ENCODE results near the gene RAD54L. TPM values are rescaled to one million over a fixed set of nuclear protein-coding genes. Genes with fewer than 3 reads are reported as not detected.
"Not testable (repeated sequence)": the region's sequence is repeated elsewhere in the genome, so short reads cannot be mapped to it uniquely, and the experiment has no call there.

Gene RAD54L
- total RNA-seq, 2 experiments from 2014 or later: 83.9 to 88.0 TPM

DNA sequence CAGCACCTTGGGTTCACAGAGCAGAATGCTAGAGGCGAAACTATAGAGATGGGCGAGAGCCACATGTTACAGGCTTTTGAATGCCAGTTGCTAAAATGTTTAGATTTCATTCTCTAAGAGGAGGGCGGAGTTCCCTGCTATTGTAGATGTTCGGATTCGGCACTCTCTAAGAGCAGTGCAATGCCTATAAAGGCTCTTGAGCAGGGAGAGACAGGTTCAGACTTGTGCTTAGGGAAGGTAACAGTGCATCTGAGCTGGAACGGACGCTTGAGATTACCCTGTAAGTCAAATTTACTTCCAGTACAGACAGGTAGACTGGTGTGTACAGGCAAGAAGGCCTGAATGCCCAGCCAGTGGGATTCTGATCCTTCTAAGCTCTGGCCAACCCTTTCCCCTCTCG, 29.1 kb upstream of the RAD54L start:
- H3K27ac Mint-ChIP-seq: no peak overlapping the region
- DNase-seq: no peak
- H3K36me3 Mint-ChIP-seq (ENCODE audit: low read depth): no peaks in the 10 kb centered on the region
- H3K27me3 Mint-ChIP-seq (ENCODE audit: low read depth): no peaks in the 10 kb centered on the region
- no peaks in the 10 kb centered on the region for H3K9me3 Mint-ChIP-seq
- H3K4me1 Mint-ChIP-seq (ENCODE audit: low read depth): no peaks in the 10 kb centered on the region
- intact Hi-C loops (cut with micrococcal nuclease): no loop called here
- no peak overlapping the region for H3K4me3 Mint-ChIP-seq
- CTCF ChIA-PET: interaction anchor here (1.0 kb wide), 1 partner anchor 181 kb away, joined by 3 read pairs; no protein-coding TSS in a partner anchor

DNA sequence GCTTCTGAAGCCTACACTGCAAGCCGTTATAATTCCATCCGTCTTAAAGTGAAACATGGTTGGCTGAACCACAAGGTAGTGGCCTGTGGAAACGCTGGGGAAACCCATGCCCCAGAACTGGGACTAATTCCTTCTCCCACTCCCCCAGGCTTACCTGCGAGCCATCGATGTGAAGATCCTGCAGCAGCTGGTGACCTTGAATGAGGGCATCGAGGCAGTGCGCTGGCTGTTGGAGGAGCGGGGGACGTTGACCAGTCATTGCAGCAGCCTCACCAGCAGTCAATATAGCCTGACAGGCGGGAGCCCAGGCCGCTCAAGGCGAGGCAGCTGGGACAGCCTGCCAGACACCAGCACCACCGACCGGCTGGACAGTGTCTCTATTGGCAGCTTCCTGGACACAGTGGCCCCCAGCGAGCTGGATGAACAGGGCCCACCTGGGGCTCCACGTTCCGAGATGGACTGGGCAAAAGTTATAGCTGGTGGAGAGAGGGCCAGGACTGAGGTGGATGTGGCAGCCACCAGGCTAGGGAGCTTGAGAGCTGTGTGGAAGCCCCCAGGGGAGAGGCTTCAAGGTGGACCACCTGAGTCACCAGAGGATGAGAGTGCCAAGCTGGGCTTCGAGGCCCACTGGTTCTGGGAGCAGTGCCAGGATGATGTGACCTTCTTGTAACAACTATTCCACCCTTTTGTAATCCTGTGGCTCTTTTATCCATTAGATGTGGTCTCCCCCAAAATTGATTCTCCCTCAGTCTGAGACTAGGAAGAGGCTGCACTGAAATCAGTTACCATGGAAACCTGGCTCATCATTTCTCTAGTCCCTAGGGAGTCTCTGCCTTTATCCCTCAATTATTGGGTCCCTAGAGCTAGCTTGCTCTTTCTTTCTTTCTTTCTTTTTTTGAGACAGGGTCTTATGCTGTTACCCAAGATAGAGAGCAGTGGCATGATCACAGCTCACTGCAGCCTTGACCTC, 27.7 kb upstream of the RAD54L start:
- Mint-ChIP-seq H3K27me3 (ENCODE audit: low read depth) (no peaks in the 10 kb centered on the region), H3K9me3 (no peaks in the 10 kb centered on the region), H3K4me3 (no peak overlapping the region), H3K36me3 (ENCODE audit: low read depth) (no peaks in the 10 kb centered on the region), H3K27ac (no peak overlapping the region), H3K4me1 (ENCODE audit: low read depth) (peaks cover 2% of the 10 kb centered on the region)
- CTCF ChIA-PET: interaction anchor here (0.6 to 0.9 kb wide), 5 partner anchors 26 to 324 kb away, joined by 3 to 6 read pairs (median 3); partner anchors contain the start of gene RAD54L
- no peak for DNase-seq
- intact Hi-C loops (cut with micrococcal nuclease): no loop called here

DNA sequence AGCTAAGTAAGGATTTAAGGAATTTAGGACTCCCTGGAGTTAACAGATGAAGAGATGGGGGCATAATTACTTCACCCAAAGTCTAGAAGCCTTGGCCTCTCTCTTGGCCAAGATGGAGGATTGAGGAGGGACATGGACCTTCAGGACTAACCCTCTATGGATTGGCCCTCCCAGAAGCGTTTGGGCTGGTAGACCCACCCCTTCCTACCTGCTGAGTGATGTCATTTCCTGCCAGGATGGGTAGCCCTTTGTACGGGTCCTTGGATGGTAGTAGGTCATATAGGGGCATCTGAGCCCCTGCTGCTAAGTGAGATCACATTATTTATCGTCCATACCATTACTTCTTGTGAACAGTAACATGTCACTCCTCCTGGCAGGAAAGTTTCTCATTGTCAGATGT, 26.8 kb upstream of the RAD54L start:
- intact Hi-C loops (cut with micrococcal nuclease): no loop called here
- CTCF ChIA-PET: no interaction called here
- Mint-ChIP-seq H3K4me1 (ENCODE audit: low read depth) (peaks cover 2% of the 10 kb centered on the region), H3K9me3 (no peaks in the 10 kb centered on the region), H3K36me3 (ENCODE audit: low read depth) (no peaks in the 10 kb centered on the region), H3K4me3 (no peak overlapping the region), H3K27me3 (ENCODE audit: low read depth) (no peaks in the 10 kb centered on the region), H3K27ac (no peak overlapping the region)
- no peak for DNase-seq

DNA sequence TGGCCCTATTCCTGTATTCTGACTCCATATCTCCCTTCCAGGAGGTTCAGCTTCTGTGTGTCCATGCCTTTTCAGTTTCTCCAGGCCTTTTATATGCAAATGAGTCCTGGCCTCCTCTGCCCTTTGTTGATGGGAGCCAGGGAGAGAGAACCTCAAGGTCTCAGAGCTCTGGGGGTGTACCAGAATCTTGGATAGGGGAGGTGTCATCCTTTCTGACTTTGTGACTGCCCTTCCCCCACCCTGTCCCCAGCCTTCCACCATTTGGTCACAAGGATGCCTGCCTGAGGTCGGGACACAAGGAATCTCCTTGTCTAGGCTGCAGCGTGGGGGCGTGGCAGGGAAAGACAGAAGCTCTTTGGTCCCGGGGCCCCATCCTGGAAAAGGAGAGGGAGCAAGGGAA, 25.8 kb upstream of the RAD54L start:
- no peaks in the 10 kb centered on the region for H3K9me3 Mint-ChIP-seq
- H3K36me3 Mint-ChIP-seq (ENCODE audit: low read depth): no peaks in the 10 kb centered on the region
- CTCF ChIA-PET: interaction anchor here (0.7 to 1.5 kb wide), 4 partner anchors 22 to 185 kb away, joined by 3 to 6 read pairs (median 4); no protein-coding TSS in a partner anchor
- H3K4me3 Mint-ChIP-seq: no peak overlapping the region
- no peak overlapping the region for H3K27ac Mint-ChIP-seq
- H3K4me1 Mint-ChIP-seq (ENCODE audit: low read depth): peaks cover 2% of the 10 kb centered on the region
- intact Hi-C loops (cut with micrococcal nuclease): no loop called here
- DNase-seq: no peak
- no peaks in the 10 kb centered on the region for H3K27me3 Mint-ChIP-seq (ENCODE audit: low read depth)

DNA sequence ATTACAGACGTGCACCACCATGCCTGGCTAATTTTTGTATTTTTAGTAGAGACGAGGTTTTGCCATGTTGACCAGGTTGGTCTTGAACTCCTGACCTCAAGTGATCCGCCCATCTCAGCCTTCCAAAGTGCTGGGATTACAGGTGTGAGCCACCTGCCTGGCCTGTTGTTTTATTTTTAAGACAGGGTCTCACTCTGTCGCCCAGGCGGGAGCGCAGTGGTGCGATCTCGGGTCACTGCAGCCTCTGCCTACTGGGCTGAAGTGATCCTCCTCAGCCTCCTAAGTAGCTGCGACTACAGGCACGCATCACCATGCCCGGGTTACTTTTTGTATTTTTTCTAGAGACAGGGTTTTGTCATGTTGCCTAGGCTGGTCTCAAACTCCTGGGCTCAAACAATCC, 24.5 kb upstream of the RAD54L start:
- not testable (repeated sequence) for H3K4me1 Mint-ChIP-seq (ENCODE audit: low read depth); H3K27me3 Mint-ChIP-seq (ENCODE audit: low read depth); DNase-seq; H3K27ac Mint-ChIP-seq; H3K36me3 Mint-ChIP-seq (ENCODE audit: low read depth); H3K9me3 Mint-ChIP-seq; H3K4me3 Mint-ChIP-seq
- intact Hi-C loops (cut with micrococcal nuclease): loop anchor here (1.0 kb wide), 4 partner anchors 24 to 186 kb away; no protein-coding TSS in a partner anchor
- CTCF ChIA-PET: interaction anchor here (0.6 to 2.1 kb wide), 29 partner anchors 9 to 784 kb away, joined by 3 to 21 read pairs (median 5); partner anchors contain the start of gene POMGNT1

DNA sequence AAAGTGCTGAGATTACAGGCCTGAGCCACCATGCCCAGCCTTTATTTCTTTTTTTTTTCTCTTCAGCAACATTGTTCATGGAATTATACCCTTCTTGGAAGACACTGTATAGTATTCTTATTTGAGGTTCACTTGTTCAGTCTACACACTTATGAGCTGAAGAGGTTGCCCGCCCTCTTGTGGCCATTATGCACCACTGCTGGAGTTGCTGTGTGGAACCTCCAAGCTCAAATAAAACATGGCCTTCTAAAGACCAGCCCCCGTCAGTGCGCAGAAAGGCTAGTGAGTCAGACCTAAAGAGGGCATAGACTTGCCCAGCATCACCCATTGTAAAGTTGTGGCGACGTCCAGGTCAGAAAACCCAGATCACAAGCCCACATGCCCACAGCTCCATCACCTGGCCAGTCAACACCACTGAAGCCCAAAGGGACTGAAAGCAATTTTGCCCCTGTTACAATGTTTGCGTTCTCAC, 24.1 kb upstream of the RAD54L start:
- Mint-ChIP-seq H3K27ac (no peak overlapping the region), H3K4me1 (ENCODE audit: low read depth) (peaks cover 2% of the 10 kb centered on the region)
- CTCF ChIA-PET: interaction anchor here (0.6 to 2.1 kb wide), 46 partner anchors 8 to 785 kb away, joined by 3 to 21 read pairs (median 4); partner anchors contain the start of gene POMGNT1

DNA sequence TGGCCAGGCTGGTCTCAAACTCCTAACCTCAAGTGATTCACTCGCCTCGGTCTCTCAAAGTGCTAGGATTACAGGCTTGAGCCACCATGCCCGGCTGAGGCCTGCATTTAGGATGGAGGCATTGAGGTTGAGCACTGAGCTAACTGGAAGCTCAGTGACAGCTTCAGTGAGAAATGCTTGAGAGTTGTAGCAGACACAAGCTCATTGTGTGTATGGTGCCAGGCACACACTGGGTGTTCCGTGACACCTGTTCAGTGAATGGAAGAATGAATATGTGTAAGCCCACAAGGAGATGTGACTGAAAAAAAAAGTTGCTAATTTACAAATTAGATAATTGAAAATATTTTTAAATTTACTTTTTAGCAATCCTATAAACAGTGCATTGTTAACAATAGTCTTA, 22.6 kb upstream of the RAD54L start:
- Mint-ChIP-seq H3K4me1 (ENCODE audit: low read depth) (peaks cover 2% of the 10 kb centered on the region), H3K27me3 (ENCODE audit: low read depth) (no peaks in the 10 kb centered on the region), H3K36me3 (ENCODE audit: low read depth) (no peaks in the 10 kb centered on the region), H3K27ac (no peak overlapping the region), H3K9me3 (no peaks in the 10 kb centered on the region), H3K4me3 (no peak overlapping the region)
- CTCF ChIA-PET: interaction anchor here (0.6 to 2.0 kb wide), 10 partner anchors 10 to 189 kb away, joined by 3 to 18 read pairs (median 4); partner anchors contain the start of gene PIK3R3
- intact Hi-C loops (cut with micrococcal nuclease): no loop called here
- DNase-seq: no peak

More for the DNA sequence above, 24.1 kb upstream of the RAD54L start:
- intact Hi-C loops (cut with micrococcal nuclease): loop anchor here (1.0 kb wide), 4 partner anchors 24 to 186 kb away; no protein-coding TSS in a partner anchor
- no peak overlapping the region for H3K4me3 Mint-ChIP-seq
- no peaks in the 10 kb centered on the region for H3K27me3 Mint-ChIP-seq (ENCODE audit: low read depth)
- no peaks in the 10 kb centered on the region for H3K9me3 Mint-ChIP-seq
- DNase-seq: peak; percentile 80
- no peaks in the 10 kb centered on the region for H3K36me3 Mint-ChIP-seq (ENCODE audit: low read depth)

DNA sequence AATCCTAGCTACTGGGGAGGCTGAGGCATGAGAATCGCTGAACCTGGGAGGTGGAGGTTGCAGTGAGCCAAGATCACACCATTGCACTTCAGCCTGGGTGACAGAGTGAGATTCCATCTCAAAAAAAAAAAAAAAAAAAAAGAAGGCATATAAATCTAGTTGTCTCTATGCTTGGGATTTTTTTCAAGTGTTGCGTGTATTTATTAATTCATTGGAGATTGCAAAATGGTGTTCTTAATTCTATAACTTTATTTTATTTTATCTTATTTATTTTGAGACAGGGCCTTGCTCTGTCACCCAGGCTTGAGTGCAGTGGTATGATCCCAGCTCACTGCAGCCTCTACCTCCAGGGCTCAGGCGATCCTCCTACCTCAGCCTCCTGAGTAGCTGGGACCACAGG, 16.3 kb upstream of the RAD54L start:
- H3K4me1 Mint-ChIP-seq (ENCODE audit: low read depth); H3K9me3 Mint-ChIP-seq; intact Hi-C loops (cut with micrococcal nuclease); H3K36me3 Mint-ChIP-seq (ENCODE audit: low read depth); H3K4me3 Mint-ChIP-seq; H3K27me3 Mint-ChIP-seq (ENCODE audit: low read depth); H3K27ac Mint-ChIP-seq; DNase-seq: not testable (repeated sequence)
- CTCF ChIA-PET: interaction anchor here (0.6 to 4.2 kb wide), 3 partner anchors 8 to 23 kb away, joined by 3 to 31 read pairs (median 8); no protein-coding TSS in a partner anchor

DNA sequence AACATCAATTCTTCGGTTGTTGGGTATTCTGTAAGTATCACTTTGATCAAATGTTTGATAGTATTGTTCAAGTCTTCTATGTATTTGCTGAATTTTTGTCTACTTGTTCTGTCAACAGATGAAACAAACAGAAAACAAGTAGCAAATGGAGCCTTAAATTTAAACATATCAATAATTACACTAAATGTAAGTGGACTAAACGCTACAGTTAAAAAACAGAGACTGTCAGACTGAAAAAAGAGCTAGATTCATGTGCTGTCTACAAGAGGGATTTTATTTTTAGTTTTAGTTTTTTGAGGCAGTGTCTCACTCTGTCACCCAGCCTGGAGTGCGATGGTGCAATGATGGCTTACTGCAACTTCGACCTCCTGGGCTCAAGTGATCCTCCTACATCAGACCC, 10.7 kb upstream of the RAD54L start:
- H3K27me3 Mint-ChIP-seq (ENCODE audit: low read depth): no peaks in the 10 kb centered on the region
- no peak for DNase-seq
- no peaks in the 10 kb centered on the region for H3K36me3 Mint-ChIP-seq (ENCODE audit: low read depth)
- CTCF ChIA-PET: interaction anchor here (1.2 kb wide), 1 partner anchor 468 kb away, joined by 4 read pairs; no protein-coding TSS in a partner anchor
- H3K27ac Mint-ChIP-seq: no peak overlapping the region
- no peak overlapping the region for H3K4me3 Mint-ChIP-seq
- intact Hi-C loops (cut with micrococcal nuclease): no loop called here
- H3K4me1 Mint-ChIP-seq (ENCODE audit: low read depth): no peaks in the 10 kb centered on the region
- peaks cover 6% of the 10 kb centered on the region for H3K9me3 Mint-ChIP-seq

DNA sequence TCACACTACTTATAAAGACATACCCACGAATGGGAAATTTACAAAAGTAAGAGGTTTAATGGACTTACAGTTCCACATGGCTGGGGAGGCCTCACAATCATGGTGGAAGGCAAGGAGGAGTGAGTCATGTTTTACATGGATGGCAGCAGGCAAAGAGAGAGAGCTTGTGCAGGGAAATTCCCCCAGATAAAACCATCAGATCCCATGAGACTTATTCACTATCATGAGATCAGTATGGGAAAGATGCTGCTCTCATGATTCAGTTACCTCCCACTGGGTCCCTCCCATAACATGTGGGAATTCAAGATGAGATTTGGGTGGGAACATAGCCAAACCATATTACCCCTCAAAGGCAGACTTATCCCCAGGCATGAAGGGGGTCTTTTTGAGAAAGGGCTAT, 8.7 kb upstream of the RAD54L start:
- H3K4me1 Mint-ChIP-seq (ENCODE audit: low read depth); CTCF ChIA-PET; H3K36me3 Mint-ChIP-seq (ENCODE audit: low read depth); H3K9me3 Mint-ChIP-seq; H3K27me3 Mint-ChIP-seq (ENCODE audit: low read depth); H3K4me3 Mint-ChIP-seq; intact Hi-C loops (cut with micrococcal nuclease); DNase-seq; H3K27ac Mint-ChIP-seq: not testable (repeated sequence)

DNA sequence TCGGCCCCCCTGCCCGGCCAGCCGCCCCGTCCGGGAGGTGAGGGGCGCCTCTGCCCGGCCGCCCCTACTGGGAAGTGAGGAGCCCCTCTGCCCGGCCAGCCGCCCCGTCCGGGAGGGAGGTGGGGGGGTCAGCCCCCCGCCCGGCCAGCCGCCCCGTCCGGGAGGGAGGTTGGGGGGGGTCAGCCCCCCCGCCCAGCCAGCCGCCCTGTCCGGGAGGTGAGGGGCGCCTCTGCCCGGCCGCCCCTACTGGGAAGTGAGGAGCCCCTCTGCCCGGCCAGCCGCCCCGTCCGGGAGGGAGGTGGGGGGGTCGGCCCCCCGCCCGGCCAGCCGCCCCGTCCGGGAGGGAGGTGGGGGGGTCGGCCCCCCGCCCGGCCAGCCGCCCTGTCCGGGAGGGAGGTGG, 5.8 kb upstream of the RAD54L start:
- H3K4me1 Mint-ChIP-seq (ENCODE audit: low read depth); H3K9me3 Mint-ChIP-seq; H3K27ac Mint-ChIP-seq; H3K4me3 Mint-ChIP-seq; CTCF ChIA-PET; DNase-seq; H3K36me3 Mint-ChIP-seq (ENCODE audit: low read depth); H3K27me3 Mint-ChIP-seq (ENCODE audit: low read depth): not testable (repeated sequence)
- intact Hi-C loops (cut with micrococcal nuclease): loop anchor here (10.0 kb wide), 1 partner anchor 717 kb away; the partner anchor contains the start of gene PRDX1

DNA sequence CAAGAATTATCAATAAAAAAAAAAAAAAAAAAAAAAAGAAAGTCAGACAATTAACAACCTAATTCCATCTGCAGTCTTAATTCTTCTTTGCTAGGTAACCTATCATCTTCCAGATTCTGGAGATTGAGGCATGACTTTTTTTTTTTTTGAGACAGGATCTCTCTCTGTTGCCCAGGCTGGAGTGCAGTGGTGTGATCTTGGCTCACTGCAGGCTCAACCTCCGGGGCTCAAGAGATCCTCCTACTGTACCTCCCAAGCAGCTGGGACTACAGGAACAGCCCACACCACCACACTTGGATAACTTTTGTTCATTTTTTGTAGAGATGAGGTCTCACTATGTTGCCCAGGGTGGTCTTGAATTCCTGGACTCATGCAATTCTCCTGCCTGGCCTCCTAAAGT, 4.6 kb upstream of the RAD54L start:
- Mint-ChIP-seq H3K27ac (no peak overlapping the region), H3K9me3 (peaks cover 6% of the 10 kb centered on the region), H3K27me3 (ENCODE audit: low read depth) (no peaks in the 10 kb centered on the region), H3K4me1 (ENCODE audit: low read depth) (peaks cover 7% of the 10 kb centered on the region), H3K36me3 (ENCODE audit: low read depth) (peaks cover under 1% of the 10 kb centered on the region), H3K4me3 (no peak overlapping the region)
- intact Hi-C loops (cut with micrococcal nuclease): loop anchor here (10.0 kb wide), 1 partner anchor 718 kb away; the partner anchor contains the start of gene PRDX1
- CTCF ChIA-PET: interaction anchor here (0.6 to 0.8 kb wide), 2 partner anchors 19 to 436 kb away, joined by 3 read pairs; no protein-coding TSS in a partner anchor
- DNase-seq: no peak

All from activated naive CD4-positive, alpha-beta T cell treated with anti-CD3 and anti-CD28 coated beads for 36 hours (primary cell).